Trophoblast cell (in vitro differentiated cells and primary cell): Measurements from ENCODE around the gene NGFR.

Experiments
- DNase-seq, 2 donors: peaks; one replicate each; pipeline ENCODE4 v3.0.0-alpha.2; 2016
- H2AFZ ChIP-seq: 2 replicates; pipeline ENCODE4 v1.6.1; 2013; ENCODE audit warnings: low read length, moderate library complexity, mild to moderate bottlenecking; ENCODE audit not compliant: insufficient read depth, poor library complexity
- H2AK5ac ChIP-seq: 2 replicates; pipeline ENCODE4 v1.6.1; 2013; ENCODE audit warnings: mild to moderate bottlenecking, low read length
- H2BK120ac ChIP-seq: 2 replicates; pipeline ENCODE4 v1.6.1; 2013; ENCODE audit warnings: low read length, mild to moderate bottlenecking, moderate library complexity; ENCODE audit not compliant: insufficient read depth, poor library complexity
- H2BK12ac ChIP-seq: 2 replicates; pipeline ENCODE4 v1.6.1; 2013; ENCODE audit warnings: mild to moderate bottlenecking, low read length, moderate library complexity
- H2BK5ac ChIP-seq: 2 replicates; pipeline ENCODE4 v1.6.1; 2013; ENCODE audit warnings: low read length, low read depth, moderate library complexity, mild to moderate bottlenecking; ENCODE audit not compliant: poor library complexity
- H3K14ac ChIP-seq: 2 replicates; pipeline ENCODE4 v1.6.1; 2013; ENCODE audit warnings: mild to moderate bottlenecking, low read length
- H3K18ac ChIP-seq: 2 replicates; pipeline ENCODE4 v1.6.1; 2013; ENCODE audit warnings: mild to moderate bottlenecking, low read length
- H3K23ac ChIP-seq: 2 replicates; pipeline ENCODE4 v1.6.1; 2013; ENCODE audit warnings: low read length
- H3K27ac ChIP-seq: 2 replicates; pipeline ENCODE4 v1.5.1; 2013; ENCODE audit warnings: low read depth, mild to moderate bottlenecking, inconsistent platforms, low read length, moderate library complexity
- H3K27me3 ChIP-seq: 2 replicates; pipeline ENCODE4 v1.6.1; 2013; ENCODE audit warnings: inconsistent platforms, mild to moderate bottlenecking, low read length, moderate library complexity; ENCODE audit not compliant: insufficient read depth
- H3K36me3 ChIP-seq, 2 experiments: 1 replicate in 1 of 2; 2 replicates in 1 of 2; pipeline ENCODE4 v1.6.1; 2013; ENCODE audit warnings: low read length in 2 of 2, mild to moderate bottlenecking in 2 of 2, moderate library complexity in 1 of 2; ENCODE audit not compliant: insufficient read depth in 2 of 2, control insufficient read depth in 1 of 2
- H3K4ac ChIP-seq: 2 replicates; pipeline ENCODE4 v1.6.1; 2013; ENCODE audit warnings: low read depth, mild to moderate bottlenecking, low read length, moderate library complexity
- H3K4me1 ChIP-seq, 2 experiments: 1 replicate in 1 of 2; 2 replicates in 1 of 2; pipeline ENCODE4 v1.6.1; 2013; ENCODE audit warnings: low read length in 2 of 2, mild to moderate bottlenecking in 2 of 2, moderate library complexity in 1 of 2; ENCODE audit not compliant: insufficient read depth in 2 of 2, control insufficient read depth in 1 of 2
- H3K4me2 ChIP-seq: 2 replicates; pipeline ENCODE4 v1.6.1; 2013; ENCODE audit warnings: inconsistent platforms, mild to moderate bottlenecking, low read length, moderate library complexity
- H3K4me3 ChIP-seq: 2 replicates; pipeline ENCODE4 v1.5.1; 2013; ENCODE audit warnings: mild to moderate bottlenecking, low read depth, low read length, inconsistent platforms
- H3K79me1 ChIP-seq: one replicate; pipeline ENCODE4 v1.6.1; 2013; ENCODE audit warnings: low read length
- H3K79me2 ChIP-seq: 2 replicates; pipeline ENCODE4 v1.6.1; 2013; ENCODE audit warnings: low read length, mild to moderate bottlenecking; ENCODE audit not compliant: control insufficient read depth, insufficient read depth, poor library complexity
- H3K9ac ChIP-seq: 2 replicates; pipeline ENCODE4 v1.6.1; 2013; ENCODE audit warnings: mild to moderate bottlenecking, low read length
- H3K9me3 ChIP-seq: 2 replicates; pipeline ENCODE4 v1.6.1; 2013; ENCODE audit warnings: low read depth, mild to moderate bottlenecking, control low read depth, inconsistent platforms, low read length; ENCODE audit not compliant: insufficient read depth
- H4K12ac ChIP-seq: 2 replicates; pipeline ENCODE4 v1.6.1; 2013; ENCODE audit warnings: low read depth, mild to moderate bottlenecking, low read length, moderate library complexity
- H4K8ac ChIP-seq: 2 replicates; pipeline ENCODE4 v1.6.1; 2013; ENCODE audit warnings: low read depth, mild to moderate bottlenecking, low read length, moderate library complexity
- H4K91ac ChIP-seq: one replicate; pipeline ENCODE4 v1.6.1; 2013; ENCODE audit warnings: low read depth, mild to moderate bottlenecking, low read length, moderate library complexity
- WGBS: extraction: QIAGEN DNeasy Blood & Tissue Kit; methylation state at CpG from one replicate; pipeline ENCODE4 v1.1.7; 2013; ENCODE audit warnings: missing lambda C conversion rate; ENCODE audit not compliant: insufficient read length, insufficient coverage; ENCODE audit errors: extremely low coverage; 5-methylcytosine and 5-hydroxymethylcytosine counted together

NGFR gene

DNA sequence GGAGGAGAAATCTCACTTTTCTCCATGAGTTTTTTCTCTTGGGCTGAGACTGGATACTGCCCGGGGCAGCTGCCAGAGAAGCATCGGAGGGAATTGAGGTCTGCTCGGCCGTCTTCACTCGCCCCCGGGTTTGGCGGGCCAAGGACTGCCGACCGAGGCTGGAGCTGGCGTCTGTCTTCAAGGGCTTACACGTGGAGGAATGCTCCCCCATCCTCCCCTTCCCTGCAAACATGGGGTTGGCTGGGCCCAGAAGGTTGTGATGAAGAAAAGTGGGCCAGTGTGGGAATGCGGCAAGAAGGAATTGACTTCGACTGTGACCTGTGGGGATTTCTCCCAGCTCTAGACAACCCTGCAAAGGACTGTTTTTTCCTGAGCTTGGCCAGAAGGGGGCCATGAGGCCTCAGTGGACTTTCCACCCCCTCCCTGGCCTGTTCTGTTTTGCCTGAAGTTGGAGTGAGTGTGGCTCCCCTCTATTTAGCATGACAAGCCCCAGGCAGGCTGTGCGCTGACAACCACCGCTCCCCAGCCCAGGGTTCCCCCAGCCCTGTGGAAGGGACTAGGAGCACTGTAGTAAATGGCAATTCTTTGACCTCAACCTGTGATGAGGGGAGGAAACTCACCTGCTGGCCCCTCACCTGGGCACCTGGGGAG is 19.1 kb downstream of the NGFR start:
- Histone ChIP-seq H2BK5ac (no peak overlapping the region), H3K4me3 (no peak overlapping the region), H2BK120ac (no peak overlapping the region), H3K27ac (no peak overlapping the region), H3K4me2 (no peak overlapping the region), H2BK12ac (peak overlapping the region; percentile 25), H4K91ac (no peak overlapping the region), H3K27me3 (no peaks in the 10 kb centered on the region), H3K79me1 (peaks cover 5% of the 10 kb centered on the region), H4K12ac (no peak overlapping the region), H2AFZ (no peak overlapping the region), H3K4ac (no peak overlapping the region), H3K9ac (no peak overlapping the region), H3K4me1 (peaks cover 28% of the 10 kb centered on the region in 2 experiments), H4K8ac (no peak overlapping the region), H3K23ac (no peak overlapping the region), H3K36me3 (no peaks in the 10 kb centered on the region), H3K9me3 (no peaks in the 10 kb centered on the region), H2AK5ac (no peak overlapping the region), H3K18ac (no peak overlapping the region), H3K14ac (no peak overlapping the region), H3K79me2 (no peaks in the 10 kb centered on the region)
- DNase-seq: no peak
- no CpG with 5 or more reads among the region's 15 CpGs for WGBS

DNA sequence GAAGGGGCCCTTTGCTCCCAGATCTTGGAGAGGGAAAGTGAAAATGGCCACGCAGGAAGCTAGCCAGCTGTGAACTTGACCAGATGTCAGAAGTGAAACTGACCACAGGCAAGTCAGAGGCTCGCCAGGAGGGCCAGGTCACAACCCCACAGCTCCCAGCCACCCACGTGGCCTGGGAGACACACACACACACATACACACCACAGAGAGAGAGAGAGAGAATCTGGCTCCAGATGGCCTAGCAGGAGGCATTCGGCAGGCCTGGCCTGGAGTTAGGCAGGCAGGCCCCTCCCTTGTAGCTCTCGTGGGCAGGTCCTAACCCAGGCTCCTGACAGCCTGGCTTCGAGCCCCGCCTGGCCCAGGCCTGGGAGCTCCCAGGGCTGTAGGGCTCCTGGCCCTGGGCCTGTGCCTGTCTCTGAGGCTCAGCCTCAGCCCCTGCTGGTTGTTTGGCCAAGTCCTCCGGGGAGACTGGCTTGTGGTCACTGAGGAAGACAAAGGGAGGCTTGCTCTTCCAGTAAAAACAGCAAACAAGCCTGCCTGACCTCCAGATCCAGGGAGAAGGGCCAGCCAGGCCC is 20.2 kb downstream of the NGFR start:
- peak overlapping the region; percentile 45 for H3K27ac ChIP-seq
- peak overlapping the region; percentile 26 for H3K18ac ChIP-seq
- H3K79me2 ChIP-seq: no peaks in the 10 kb centered on the region
- peak; percentile 20 to 27 for DNase-seq
- H3K4ac ChIP-seq: no peak overlapping the region
- H4K91ac ChIP-seq: peak overlapping the region; percentile 59
- peaks cover 23 to 24% of the 10 kb centered on the region in 2 experiments for H3K4me1 ChIP-seq
- H3K9ac ChIP-seq: no peak overlapping the region
- no peak overlapping the region for H2AK5ac ChIP-seq
- no CpG with 5 or more reads among the region's 8 CpGs for WGBS
- no peak overlapping the region for H2AFZ ChIP-seq
- no peaks in the 10 kb centered on the region for H3K9me3 ChIP-seq
- H2BK5ac ChIP-seq: peak overlapping the region; percentile 52
- peak overlapping the region; percentile 47 for H2BK120ac ChIP-seq
- H3K23ac ChIP-seq: no peak overlapping the region
- peaks cover 3% of the 10 kb centered on the region for H3K79me1 ChIP-seq
- H3K4me2 ChIP-seq: no peak overlapping the region
- H3K4me3 ChIP-seq: no peak overlapping the region
- peak overlapping the region; percentile 57 for H3K14ac ChIP-seq
- no peaks in the 10 kb centered on the region for H3K36me3 ChIP-seq
- H4K12ac ChIP-seq: peak overlapping the region; percentile 6
- peak overlapping the region; percentile 23 for H4K8ac ChIP-seq
- H3K27me3 ChIP-seq: no peaks in the 10 kb centered on the region
- H2BK12ac ChIP-seq: peak overlapping the region; percentile 51

DNA sequence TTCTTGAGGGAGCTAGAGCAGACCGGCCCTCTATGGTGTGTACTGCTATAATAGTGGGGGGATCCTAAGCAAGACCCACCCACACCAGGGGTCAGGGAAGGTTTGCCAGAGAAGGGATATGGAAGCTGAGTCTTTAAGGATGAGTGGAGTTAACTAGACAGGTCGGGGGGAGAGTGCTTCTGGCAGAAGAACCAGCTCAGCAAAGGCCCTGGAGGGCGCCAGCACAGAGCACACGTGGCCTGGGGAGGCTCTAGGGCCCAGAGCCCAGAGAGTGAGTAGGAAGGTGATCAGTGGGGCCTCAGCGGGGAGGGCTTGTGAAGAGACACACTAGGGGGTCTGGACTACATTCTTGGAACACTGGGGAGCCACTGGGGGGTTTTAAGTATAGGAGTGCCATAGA is 21.1 kb downstream of the NGFR start:
- H3K9me3 ChIP-seq: no peaks in the 10 kb centered on the region
- H2BK12ac ChIP-seq: no peak overlapping the region
- no peak overlapping the region for H3K4me3 ChIP-seq
- H4K91ac ChIP-seq: peak overlapping the region; percentile 0
- H3K4me1 ChIP-seq: peaks cover 23 to 24% of the 10 kb centered on the region in 2 experiments
- no peak overlapping the region for H2BK120ac ChIP-seq
- H3K14ac ChIP-seq: no peak overlapping the region
- peaks cover 3% of the 10 kb centered on the region for H3K79me1 ChIP-seq
- WGBS: no CpG with 5 or more reads among the region's 5 CpGs
- H3K18ac ChIP-seq: no peak overlapping the region
- H2BK5ac ChIP-seq: no peak overlapping the region
- H3K4me2 ChIP-seq: no peak overlapping the region
- H4K8ac ChIP-seq: no peak overlapping the region
- no peak overlapping the region for H4K12ac ChIP-seq
- no peak for DNase-seq
- no peaks in the 10 kb centered on the region for H3K36me3 ChIP-seq
- H3K4ac ChIP-seq: no peak overlapping the region
- H3K27ac ChIP-seq: no peak overlapping the region
- no peaks in the 10 kb centered on the region for H3K79me2 ChIP-seq
- no peak overlapping the region for H2AFZ ChIP-seq
- no peak overlapping the region for H2AK5ac ChIP-seq
- no peak overlapping the region for H3K23ac ChIP-seq
- no peak overlapping the region for H3K9ac ChIP-seq
- no peaks in the 10 kb centered on the region for H3K27me3 ChIP-seq

DNA sequence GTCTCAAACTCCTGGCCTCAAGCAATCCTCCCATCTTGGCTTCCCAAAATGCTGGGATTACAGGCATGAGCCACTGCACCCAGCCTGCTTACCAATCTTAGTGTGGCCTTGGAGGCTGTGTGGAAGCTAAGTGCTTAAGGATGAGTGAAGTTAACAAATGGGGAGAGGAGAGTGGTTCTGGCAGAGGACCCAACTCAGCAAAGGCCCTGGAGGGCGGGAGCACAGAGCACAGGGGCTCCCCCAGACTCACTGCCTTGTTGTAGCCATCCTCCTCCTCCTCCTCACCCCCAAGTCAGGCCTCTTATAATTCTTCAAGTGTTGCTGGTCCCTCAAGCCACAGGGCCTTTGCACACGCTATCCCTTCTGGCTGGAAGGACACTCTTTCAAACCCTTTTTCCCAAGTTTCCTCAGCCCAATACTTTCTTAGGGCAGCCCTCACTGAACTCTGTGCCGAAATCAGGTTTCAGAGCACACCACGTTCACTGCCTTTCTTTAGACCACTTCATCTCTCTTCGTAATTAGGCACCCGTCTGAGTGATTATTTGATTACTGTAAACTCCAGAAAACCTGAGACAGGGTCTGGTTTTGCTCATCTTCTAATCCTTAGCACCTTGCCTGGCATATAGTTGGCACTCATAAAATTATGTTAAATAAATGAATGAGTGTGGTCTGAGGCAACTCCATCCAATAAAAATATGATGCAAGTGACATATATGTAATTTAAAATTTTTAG is 23.4 kb downstream of the NGFR start:
- Histone ChIP-seq H3K14ac (no peak overlapping the region), H3K9me3 (no peaks in the 10 kb centered on the region), H4K8ac (no peak overlapping the region), H3K36me3 (no peaks in the 10 kb centered on the region), H3K4me3 (no peak overlapping the region), H3K18ac (no peak overlapping the region), H4K12ac (no peak overlapping the region), H2BK5ac (no peak overlapping the region), H2AFZ (no peak overlapping the region), H3K4ac (no peak overlapping the region), H3K27me3 (no peaks in the 10 kb centered on the region), H2AK5ac (no peak overlapping the region), H3K79me1 (peaks cover 3% of the 10 kb centered on the region), H3K9ac (no peak overlapping the region), H4K91ac (no peak overlapping the region), H3K23ac (no peak overlapping the region), H2BK120ac (no peak overlapping the region), H3K79me2 (no peaks in the 10 kb centered on the region), H3K27ac (no peak overlapping the region), H3K4me1 (peaks cover 18 to 19% of the 10 kb centered on the region in 2 experiments), H2BK12ac (no peak overlapping the region), H3K4me2 (no peak overlapping the region)
- DNase-seq: no peak
- WGBS: no CpG with 5 or more reads among the region's 6 CpGs
